GM12874 (cell line): Measurements from ENCODE around the gene SLC1A6.

Source experiments
- CTCF ChIP-seq: IDR thresholded peaks from 2 replicates; pipeline ENCODE4 v1.5.1; 2011; ENCODE audit warnings: low read depth, mild to moderate bottlenecking, control low read depth, low read length, moderate library complexity; ENCODE audit not compliant: insufficient read depth

Gene SLC1A6

GRCh38 chr19:14974488-14974887 is 5.2 kb downstream of the SLC1A6 start:
- no peak for TF ChIP-seq CTCF

GRCh38 chr19:14972676-14973075 is 7.0 kb downstream of the SLC1A6 start:
- TF ChIP-seq CTCF: no peak

GRCh38 chr19:14971474-14971873 is 8.2 kb downstream of the SLC1A6 start:
- no peak for TF ChIP-seq CTCF

GRCh38 chr19:14968247-14968646 is 11.4 kb downstream of the SLC1A6 start:
- TF ChIP-seq CTCF: no peak

- no peak for TF ChIP-seq CTCF
Measured at GRCh38 chr19:14961956-14962685, 17.5 kb downstream of the SLC1A6 start.

- no peak for TF ChIP-seq CTCF
Measured at GRCh38 chr19:14959263-14959662, 20.4 kb downstream of the SLC1A6 start.

GRCh38 chr19:14957464-14957863 is 22.2 kb downstream of the SLC1A6 start:
- no peak for TF ChIP-seq CTCF
